GM19455 (cell line): ENCODE data around the gene OR2G3.
A peak's percentile ranks its signal among the peaks of the same experiment; 100 is the strongest.

ENCODE experiments used
- ATAC-seq: cut with Tn5 transposase; IDR thresholded peaks from one replicate; pipeline ENCODE4 v1.9.1; 2021; ENCODE audit not compliant: unreplicated experiment

Gene OR2G3

DNA sequence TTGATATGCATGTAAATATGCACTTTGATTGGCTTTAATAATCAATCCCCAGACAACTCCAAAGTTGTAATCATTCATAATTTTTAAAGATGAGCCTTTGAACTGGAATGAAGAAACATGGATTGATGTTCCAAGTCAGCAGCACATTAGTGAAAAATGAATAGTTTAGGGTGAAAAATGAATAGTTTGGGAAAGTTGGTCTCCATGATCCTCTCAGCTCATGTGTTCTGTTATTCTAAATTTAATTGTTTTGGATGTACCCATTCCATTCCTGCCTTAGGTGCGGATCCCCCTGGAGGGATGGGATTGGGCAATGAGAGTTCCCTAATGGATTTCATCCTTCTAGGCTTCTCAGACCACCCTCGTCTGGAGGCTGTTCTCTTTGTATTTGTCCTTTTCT is at the start of gene OR2G3:
TSS of gene OR2G3 (plus strand) at position 301 of the 400 bp plus-strand sequence. CDS start at position 301, 0 bp downstream.
- ATAC-seq = no peak

DNA sequence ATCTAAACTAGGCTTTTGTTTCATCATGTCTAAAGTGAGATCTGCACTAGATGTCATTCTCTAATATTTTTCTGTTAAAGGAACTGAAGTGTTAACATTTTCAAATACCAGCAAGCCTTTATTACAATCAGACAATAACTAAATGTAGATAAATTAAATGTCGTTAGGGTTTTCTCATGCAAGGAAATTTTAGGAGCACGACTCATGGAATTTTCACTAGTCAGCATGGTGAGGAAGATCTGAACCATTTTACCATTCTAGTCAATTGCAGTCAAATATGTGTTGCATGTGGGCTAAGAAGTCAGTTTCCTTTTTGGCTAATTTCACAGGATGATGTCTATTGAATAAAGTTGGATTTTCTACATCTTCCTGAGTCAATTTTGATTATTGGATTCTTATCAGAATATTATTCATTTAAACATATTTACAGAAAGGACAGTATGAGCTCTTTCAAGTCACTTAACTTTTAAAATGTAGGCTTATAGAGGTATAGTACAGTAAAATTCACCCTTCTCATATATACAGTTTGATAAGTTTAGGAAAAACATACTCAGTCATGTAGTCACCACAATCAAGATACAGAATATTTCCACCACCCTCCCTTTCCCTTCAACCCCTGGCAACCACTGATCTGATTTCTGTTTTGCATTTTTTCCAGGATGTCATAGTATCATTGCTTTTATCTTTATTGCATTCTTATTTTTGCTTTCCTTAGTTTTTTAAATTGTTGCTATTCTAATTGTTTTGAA is 47.3 kb upstream of the OR2G3 start:
- ATAC-seq = no peak

DNA sequence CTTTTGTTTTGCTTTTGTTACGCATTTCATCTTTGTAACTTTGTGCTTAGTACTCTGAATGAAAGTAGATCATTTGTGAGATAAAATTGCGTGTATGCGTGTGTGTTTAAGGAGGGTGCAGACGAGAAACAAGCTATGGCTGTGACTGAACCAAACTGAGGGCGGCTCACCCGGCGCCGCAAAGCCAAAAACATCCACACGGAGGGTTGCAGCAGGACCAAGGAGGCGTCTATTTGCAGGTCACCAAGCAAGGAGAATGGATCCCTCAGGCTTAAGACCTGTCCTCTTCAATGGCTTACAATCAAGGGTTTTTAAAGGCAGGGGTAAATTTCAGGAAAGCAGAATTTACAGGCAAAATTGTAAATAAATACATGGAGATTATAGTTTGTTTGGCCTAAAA is 43.7 kb upstream of the OR2G3 start:
- no peak for ATAC-seq

DNA sequence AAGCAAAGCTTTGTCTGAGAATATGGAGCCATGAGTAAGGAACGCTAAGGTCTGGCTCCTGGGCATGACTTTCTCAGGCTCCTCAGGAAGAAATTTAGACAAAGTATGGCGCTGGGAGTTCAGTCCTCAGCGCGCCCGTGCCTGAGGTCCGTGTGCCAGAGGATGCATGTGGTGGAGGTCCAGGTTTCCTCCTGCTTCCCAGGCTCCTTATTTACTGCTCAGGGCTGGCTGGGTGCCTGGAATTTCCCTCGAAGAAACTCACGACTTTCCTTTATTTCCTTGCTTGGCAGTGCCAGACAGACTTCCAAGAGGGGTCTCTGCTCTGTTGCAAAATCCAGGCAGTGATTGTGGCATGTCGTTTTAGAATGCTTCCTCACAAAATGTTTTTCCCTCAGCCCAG is 43.2 kb upstream of the OR2G3 start:
- no peak for ATAC-seq

DNA sequence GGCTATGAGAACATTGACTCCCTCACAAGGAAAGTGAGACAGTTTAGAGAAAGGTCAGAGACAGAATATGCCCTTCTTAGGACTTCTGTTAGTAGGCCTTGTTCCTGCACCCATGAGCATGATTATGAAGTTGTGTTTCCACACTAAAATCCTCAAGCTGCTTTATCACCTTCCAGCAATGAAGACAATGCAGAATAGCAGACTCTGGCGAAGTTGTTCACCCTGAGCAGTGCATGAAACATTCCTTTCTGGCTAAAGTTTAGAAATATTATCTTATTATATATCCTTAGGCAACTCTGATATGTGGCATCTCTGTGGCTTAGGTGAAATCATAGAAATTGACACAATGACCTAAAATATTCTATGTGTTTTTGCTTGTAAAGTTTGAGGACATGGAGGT is 31.1 kb upstream of the OR2G3 start:
- ATAC-seq = no peak

DNA sequence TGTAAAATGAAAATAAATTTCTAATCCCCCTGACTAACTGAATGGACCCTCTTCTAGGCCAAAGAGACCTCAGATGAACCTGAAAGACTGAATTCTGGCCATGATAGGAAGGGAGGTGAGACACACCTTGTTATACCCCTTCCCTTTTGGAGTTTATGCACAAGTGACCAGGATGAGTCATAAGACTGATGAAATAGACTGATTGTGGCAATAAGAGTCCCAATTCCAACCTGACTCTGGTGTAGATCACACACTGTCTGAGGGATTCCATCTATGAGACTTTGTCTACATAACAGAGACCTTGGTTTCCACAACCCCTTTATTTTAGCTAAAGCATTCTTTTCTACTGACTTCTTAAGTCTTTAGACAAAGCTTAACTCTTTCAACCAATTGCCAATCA is 30.7 kb upstream of the OR2G3 start:
- no peak for ATAC-seq

DNA sequence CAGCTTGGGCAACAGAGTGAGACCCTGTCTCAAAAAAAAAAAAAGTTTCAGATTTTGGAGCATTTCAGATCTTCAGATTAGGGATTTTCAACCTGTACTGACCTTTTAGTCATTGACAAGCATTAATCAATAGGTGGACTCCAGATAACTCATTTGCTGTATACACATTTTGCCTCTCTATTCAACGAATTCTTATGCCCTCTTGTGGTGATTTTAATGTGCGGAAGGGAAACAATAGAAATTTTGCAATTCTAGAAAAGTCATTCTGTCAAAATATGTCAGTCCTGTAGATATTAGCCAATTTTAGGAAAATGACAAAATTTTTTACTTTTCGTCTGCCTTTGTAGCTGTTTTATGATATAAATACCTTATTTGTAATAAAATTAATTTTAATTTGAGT is 28.9 kb upstream of the OR2G3 start:
- ATAC-seq = peak; percentile 59

DNA sequence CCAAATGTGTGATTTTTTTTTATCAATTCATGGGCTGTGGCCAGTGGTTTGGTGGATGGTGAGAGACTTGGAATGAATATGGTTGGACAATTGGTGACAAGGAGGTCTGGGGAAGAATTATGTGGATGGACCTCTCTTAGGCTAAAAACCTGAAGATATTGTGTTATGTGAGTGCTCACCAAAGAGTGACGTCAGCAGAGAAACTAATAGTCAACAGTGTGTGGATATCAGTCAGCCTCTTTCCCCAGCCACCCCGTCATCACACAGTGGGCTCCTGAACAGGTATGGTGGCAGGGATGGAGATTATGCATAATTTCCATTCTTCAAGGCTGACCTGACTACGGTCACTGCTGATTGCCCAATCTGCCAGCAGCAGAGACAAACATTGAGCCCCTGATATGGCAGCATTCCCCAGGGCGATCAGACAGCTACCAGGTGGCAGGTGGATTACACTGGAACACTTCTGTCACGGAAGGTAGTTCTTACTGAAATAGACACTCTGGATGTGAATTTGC is 26.4 kb upstream of the OR2G3 start:
- ATAC-seq = no peak

DNA sequence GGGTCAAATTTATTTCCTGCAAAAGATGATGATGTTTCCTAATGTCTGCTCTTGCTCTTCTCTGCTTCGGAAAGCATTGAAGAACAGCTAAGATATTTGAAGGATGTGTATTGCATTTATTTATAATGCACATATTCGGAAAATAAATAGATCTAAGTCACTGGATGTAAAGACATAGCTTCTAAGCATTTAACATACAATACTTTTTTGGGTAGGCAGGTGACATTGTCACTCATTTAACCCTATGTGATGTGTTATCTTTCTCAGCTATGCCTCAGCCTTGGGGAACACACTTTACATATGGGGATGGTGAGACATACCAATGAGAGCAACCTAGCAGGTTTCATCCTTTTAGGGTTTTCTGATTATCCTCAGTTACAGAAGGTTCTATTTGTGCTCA is 17.3 kb upstream of the OR2G3 start, which contains the start of gene OR2G2:
TSS of gene OR2G2 (plus strand) at position 301 of the 400 bp plus-strand sequence. CDS start at position 301, 0 bp downstream.
- no peak for ATAC-seq

DNA sequence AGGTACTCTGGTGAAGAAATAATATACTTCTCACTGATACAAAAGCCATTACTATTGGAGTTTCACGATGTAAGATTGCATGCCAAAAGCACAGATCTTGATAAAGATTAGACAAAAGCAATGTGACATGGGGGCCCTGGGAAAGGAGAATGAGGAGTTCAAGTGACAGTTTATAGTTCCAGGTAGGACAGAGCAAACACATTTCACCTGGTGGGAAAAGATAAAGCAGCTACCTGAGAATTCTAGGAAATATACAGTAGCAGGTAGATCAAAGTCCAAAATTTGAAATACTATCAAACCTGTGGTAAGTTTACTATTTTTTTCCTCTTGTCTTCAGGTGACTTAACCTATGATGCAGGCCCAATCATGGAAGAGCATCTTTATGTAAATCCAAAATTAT is 8.0 kb downstream of the OR2G3 start:
- ATAC-seq = no peak

DNA sequence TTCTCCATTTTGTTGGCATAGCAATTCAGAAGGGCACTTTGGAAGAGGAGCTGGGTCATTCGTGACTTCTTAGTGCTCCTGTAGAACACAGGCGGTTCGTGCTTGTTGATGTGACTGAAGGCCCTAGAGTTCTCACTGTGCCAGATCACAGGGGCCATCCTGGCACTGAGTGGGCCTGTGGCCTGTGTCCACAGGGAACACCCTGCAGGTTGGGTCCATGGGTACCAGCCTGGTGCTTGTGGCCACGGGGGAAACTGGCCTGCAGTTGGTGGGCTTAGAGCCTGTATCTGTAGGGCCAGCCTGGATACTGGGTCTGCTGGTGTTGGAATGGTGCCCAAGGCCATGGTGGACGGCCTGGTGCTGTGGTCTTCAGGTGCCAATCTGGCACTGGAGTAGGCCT is 9.2 kb downstream of the OR2G3 start:
- ATAC-seq = no peak

DNA sequence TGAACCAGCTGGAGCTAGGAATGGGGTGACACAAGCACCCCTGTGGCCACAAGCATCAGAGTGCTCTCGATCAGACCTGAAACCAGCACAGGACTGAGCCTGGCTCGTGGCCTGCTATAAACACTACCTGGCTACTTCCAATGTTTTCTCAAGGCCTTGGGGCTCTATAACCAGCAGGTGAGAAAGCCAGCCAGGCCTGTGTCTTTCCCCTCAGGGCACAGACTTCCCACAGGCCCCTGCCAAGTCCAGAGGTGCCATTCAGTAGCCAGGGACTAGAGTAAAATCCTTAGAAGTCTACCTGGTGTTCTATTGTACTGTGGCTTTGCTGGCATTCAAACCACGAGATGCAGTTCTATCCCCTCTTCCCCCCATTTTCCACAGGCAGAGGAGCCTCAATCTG is 22.6 kb downstream of the OR2G3 start:
- ATAC-seq = no peak

DNA sequence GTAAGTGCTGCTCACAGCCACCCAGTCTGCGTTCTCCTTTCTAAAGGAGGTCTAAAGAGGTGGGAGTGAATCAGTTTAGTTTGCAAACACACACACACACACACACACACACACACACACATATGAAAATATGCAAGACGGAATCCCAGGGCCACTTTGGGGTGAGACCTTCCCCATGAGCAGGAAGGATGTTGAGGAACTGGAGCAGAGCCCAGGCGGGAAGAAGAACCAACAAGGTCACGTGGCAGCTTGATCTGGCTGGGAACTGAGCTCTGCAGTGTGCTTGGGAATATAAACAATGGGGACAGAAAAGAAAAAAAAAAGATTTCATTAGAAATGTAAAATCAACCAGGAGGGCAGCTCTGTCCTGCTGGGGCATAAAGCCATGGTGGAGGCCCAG is 32.6 kb downstream of the OR2G3 start:
- ATAC-seq = no peak

DNA sequence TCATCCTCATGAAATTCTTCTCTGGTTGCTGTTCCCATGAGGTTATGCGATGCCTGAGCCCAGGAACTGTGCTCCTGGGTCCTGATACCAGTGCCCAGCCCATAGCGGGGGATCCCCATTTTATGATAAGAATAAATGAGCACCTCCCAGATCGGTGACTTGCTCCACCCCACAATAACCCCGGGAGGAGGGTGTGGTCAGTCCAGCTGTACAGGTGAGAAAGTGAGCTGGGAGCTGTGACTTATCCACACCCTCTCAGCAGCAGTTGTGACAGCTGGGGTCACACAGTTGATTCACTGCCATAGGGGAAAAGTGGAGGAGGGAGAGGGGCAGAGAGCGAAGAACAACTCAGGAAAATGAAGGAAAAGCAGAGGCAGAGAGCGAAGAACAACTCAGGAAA is 33.4 kb downstream of the OR2G3 start:
- ATAC-seq = no peak

DNA sequence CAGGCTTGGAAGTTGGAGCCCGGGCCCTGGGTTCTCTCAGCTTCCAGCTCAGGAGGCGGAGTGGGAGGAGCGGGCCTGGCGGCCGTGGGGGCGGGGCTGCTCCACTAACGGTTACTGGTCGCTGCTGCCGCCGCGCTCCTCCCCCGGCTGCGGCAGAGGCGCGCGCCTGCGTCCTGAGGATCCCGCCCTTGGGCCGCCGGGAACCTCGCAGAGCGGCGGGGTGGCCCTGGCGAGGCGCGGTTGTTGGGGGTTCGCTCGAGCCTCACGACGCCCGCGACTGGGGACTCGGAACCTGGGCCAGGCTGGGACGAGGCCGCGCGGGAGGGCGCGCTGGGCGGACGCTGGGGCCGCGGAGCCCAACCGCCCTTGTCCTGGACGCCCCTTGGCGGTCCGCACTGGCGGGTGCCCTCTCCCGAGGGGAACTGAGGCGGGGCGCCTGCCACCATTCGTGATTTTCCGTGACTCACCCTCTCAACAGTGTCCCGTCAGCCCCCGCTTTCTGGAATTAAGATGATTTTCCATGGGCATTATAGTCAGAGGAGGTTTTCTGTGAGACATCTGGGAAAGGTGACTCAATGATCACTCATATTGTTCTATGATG is 34.1 kb downstream of the OR2G3 start:
- no peak for ATAC-seq

DNA sequence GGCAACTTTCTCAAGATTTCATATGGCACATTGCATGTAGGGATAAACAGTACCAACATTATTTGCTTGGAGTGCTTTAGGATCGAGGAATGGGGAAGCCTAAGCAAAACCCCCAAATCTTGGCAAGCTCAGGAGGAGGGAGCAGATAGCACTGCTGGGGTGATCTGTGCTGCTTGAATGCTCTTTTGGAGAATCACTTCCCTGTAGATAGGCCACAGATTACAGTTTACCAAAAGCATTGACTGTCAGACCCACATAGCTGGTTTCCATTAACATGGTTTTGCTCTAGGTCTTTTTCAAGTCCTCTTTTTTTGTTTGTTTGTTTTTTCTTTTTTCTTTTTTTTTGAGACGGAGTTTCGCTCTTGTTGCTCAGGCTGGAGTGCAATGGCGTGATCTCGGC is 37.4 kb downstream of the OR2G3 start:
- ATAC-seq = no peak

DNA sequence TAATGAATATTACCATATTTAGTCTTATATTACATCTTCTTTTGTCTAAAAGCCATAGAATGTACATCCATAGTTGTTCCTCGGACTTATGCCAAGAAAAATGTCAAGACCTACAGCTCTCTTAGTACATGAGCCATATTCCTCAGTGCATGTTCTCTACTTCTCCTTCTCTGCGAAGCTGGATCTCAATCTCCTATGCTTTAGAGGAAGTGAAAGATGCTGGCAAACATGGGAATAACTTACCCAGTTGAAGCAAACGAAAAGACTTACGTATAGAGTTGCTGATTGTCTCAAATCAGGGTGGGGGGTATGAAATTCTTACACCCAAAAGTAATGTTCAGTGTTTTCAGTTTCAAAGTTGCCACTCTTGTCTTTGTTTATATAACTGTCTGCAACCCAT is 41.5 kb downstream of the OR2G3 start:
- no peak for ATAC-seq

DNA sequence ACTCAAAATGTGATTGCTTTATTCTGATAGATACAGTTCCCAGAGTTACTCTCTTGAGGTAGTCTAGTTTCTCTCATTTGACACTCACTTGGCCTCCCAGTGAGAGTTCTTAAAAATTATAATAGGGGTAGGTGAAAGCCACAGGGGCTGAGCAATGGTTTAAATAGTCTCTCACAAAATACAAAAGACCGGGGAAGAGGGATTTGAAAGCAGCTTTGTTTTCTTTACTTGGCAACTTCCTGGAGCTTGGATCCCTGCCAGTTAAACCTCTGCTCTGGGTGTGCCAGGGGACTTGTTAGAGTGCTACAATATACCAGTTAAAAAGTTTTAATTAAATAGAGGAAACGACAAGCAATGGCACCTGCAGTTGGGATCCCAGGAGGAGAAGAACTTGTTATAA is 42.5 kb downstream of the OR2G3 start:
- ATAC-seq = no peak

DNA sequence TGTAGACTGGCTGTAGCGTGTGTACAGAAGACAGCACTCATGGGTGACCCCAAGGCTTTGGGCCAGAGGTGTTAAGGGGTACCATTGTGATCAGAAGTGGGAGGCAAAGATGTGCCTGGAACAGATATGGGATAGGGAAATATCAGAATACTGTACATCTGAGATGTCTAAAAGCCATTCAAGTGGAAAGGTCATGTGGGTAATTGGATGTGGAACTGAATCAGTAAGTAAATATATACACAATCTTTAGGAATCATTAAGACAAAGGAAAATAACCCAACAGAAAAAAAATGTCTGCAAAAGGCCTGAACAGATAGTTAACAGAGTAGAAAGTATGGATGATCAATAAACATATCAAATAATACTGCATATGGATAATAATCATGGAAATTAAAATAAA is 47.7 kb downstream of the OR2G3 start:
- ATAC-seq = no peak
